Glutamatergic neuron (in vitro differentiated cells): ENCODE measurements around the gene TIMM17B. TPM values are rescaled to one million over a fixed set of nuclear protein-coding genes. Genes with fewer than 3 reads are reported as not detected.

Experiments used
- DNase-seq: peaks from one replicate; pipeline ENCODE4 v3.0.0; 2022
- H3K27ac Mint-ChIP-seq: one replicate; pipeline ENCODE4 v1.8.0; 2020; ENCODE audit warnings: mild to moderate bottlenecking, mixed read lengths, inconsistent platforms; ENCODE audit not compliant: unreplicated experiment
- H3K27me3 Mint-ChIP-seq: one replicate; pipeline ENCODE4 v1.8.0; 2020; ENCODE audit warnings: mild to moderate bottlenecking, moderate library complexity, mixed read lengths, inconsistent platforms; ENCODE audit not compliant: unreplicated experiment
- H3K36me3 Mint-ChIP-seq: one replicate; pipeline ENCODE4 v1.8.0; 2020; ENCODE audit warnings: mild to moderate bottlenecking, mixed read lengths, inconsistent platforms; ENCODE audit not compliant: unreplicated experiment
- H3K4me1 Mint-ChIP-seq: one replicate; pipeline ENCODE4 v1.8.0; 2020; ENCODE audit warnings: mild to moderate bottlenecking, low read depth, mixed read lengths, inconsistent platforms; ENCODE audit not compliant: unreplicated experiment
- H3K4me3 Mint-ChIP-seq: one replicate; pipeline ENCODE4 v1.8.0; 2020; ENCODE audit warnings: mild to moderate bottlenecking, mixed read lengths, inconsistent platforms; ENCODE audit not compliant: unreplicated experiment
- H3K9me3 Mint-ChIP-seq: one replicate; pipeline ENCODE4 v1.8.0; 2020; ENCODE audit warnings: mild to moderate bottlenecking, moderate library complexity, mixed read lengths, inconsistent platforms; ENCODE audit not compliant: unreplicated experiment
- total RNA-seq: library from RNA; stranded (reverse); fragmentation: NEBNext Ultra II Directional; extraction: Animal tissue kit (Norgen Biotek cat#: 25700); gene quantifications from one replicate; pipeline ENCODE4 v1.2.1, GENCODE V29; 2021; ENCODE audit not compliant: unreplicated experiment
- TF ChIP-seq, protein P1 (sequence below): fragments of 200-600 bp; sonication (generic); IDR thresholded peaks from one replicate; pipeline ENCODE4 v1.5.0; 2021; ENCODE audit not compliant: partially characterized antibody, unreplicated experiment

Gene TIMM17B
- total RNA-seq, 1 donor from 2014 or later, result 71.8 TPM

GRCh38 chrX:48924270-48924669 lies 26.7 kb upstream of the TIMM17B start:
- H3K27ac Mint-ChIP-seq, result no peak overlapping the region

GRCh38 chrX:48923771-48924170 lies 26.2 kb upstream of the TIMM17B start:
- peaks cover 26% of the 10 kb centered on the region for H3K4me1 Mint-ChIP-seq
- H3K27me3 Mint-ChIP-seq, result peaks cover 3% of the 10 kb centered on the region
- DNase-seq, result no peak
- no peak overlapping the region for H3K27ac Mint-ChIP-seq
- H3K36me3 Mint-ChIP-seq, result peaks cover 4% of the 10 kb centered on the region
- no peak overlapping the region for H3K4me3 Mint-ChIP-seq
- H3K9me3 Mint-ChIP-seq, result peaks cover 12% of the 10 kb centered on the region
- TF ChIP-seq, protein P1, sequence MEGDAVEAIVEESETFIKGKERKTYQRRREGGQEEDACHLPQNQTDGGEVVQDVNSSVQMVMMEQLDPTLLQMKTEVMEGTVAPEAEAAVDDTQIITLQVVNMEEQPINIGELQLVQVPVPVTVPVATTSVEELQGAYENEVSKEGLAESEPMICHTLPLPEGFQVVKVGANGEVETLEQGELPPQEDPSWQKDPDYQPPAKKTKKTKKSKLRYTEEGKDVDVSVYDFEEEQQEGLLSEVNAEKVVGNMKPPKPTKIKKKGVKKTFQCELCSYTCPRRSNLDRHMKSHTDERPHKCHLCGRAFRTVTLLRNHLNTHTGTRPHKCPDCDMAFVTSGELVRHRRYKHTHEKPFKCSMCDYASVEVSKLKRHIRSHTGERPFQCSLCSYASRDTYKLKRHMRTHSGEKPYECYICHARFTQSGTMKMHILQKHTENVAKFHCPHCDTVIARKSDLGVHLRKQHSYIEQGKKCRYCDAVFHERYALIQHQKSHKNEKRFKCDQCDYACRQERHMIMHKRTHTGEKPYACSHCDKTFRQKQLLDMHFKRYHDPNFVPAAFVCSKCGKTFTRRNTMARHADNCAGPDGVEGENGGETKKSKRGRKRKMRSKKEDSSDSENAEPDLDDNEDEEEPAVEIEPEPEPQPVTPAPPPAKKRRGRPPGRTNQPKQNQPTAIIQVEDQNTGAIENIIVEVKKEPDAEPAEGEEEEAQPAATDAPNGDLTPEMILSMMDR, result no peak

More at GRCh38 chrX:48924270-48924669, 26.7 kb upstream of the TIMM17B start:
- H3K4me1 Mint-ChIP-seq, result peaks cover 26% of the 10 kb centered on the region
- peaks cover 4% of the 10 kb centered on the region for H3K36me3 Mint-ChIP-seq
- no peak overlapping the region for H3K4me3 Mint-ChIP-seq
- peaks cover 2% of the 10 kb centered on the region for H3K27me3 Mint-ChIP-seq
- peaks cover 12% of the 10 kb centered on the region for H3K9me3 Mint-ChIP-seq
- TF ChIP-seq, protein P1, result no peak
- DNase-seq, result no peak

GRCh38 chrX:48920718-48921104 lies 23.1 kb upstream of the TIMM17B start:
- peak overlapping the region; percentile 71 for H3K4me3 Mint-ChIP-seq
- DNase-seq, result no peak
- peaks cover 6% of the 10 kb centered on the region for H3K9me3 Mint-ChIP-seq

DNA sequence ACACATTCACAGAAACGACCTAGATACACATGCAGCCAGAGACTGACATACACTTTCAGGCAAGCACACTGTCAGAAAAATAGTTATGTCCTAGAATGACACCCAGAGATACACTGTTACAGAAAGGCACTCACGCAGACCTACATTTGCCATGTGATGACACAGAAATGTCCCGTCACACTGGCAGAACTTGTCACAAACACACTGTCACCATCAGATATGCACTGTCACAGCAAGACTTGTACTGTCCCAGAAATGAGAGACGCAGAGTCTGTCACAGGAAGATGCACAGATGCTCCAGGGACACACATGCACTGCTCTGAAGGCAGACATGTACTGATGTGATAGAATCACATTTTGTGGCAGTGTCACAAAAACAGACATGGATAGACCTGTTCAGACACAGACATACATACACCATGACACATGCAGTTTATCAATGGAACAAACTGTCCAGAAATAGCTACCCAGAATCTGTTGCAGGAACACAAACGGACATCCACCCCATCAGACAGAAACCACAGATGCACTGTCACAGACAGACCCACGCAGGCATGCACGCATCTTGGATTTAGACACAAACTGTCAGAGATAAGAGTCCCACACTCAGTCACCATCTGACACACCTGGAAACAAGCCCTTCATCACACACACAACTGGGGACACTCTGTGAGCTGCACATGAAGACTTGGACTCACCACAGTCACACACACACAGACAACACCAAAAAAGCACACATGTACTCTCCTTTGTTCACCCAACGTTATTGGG lies 22.6 kb upstream of the TIMM17B start:
- peaks cover 4% of the 10 kb centered on the region for H3K36me3 Mint-ChIP-seq
- H3K27ac Mint-ChIP-seq, result peak overlapping the region; percentile 89
- peaks cover 15% of the 10 kb centered on the region for H3K4me1 Mint-ChIP-seq
- TF ChIP-seq, protein P1, result no peak
- H3K27me3 Mint-ChIP-seq, result peaks cover 5% of the 10 kb centered on the region
- peak overlapping the region; percentile 71 for H3K4me3 Mint-ChIP-seq
- DNase-seq, result no peak
- H3K9me3 Mint-ChIP-seq, result peaks cover 5% of the 10 kb centered on the region

More at GRCh38 chrX:48920718-48921104, 23.1 kb upstream of the TIMM17B start:
- Mint-ChIP-seq H3K36me3 (peaks cover 4% of the 10 kb centered on the region), H3K4me1 (peaks cover 18% of the 10 kb centered on the region), H3K27me3 (peaks cover 6% of the 10 kb centered on the region), H3K27ac (peak overlapping the region; percentile 89)
- TF ChIP-seq, protein P1, result no peak

- peaks cover 15% of the 10 kb centered on the region for H3K4me1 Mint-ChIP-seq
- peaks cover 5% of the 10 kb centered on the region for H3K9me3 Mint-ChIP-seq
- H3K4me3 Mint-ChIP-seq, result peak overlapping the region; percentile 71
- no peak for DNase-seq
- peak overlapping the region; percentile 89 for H3K27ac Mint-ChIP-seq
- H3K36me3 Mint-ChIP-seq, result peaks cover 2% of the 10 kb centered on the region
- peaks cover 5% of the 10 kb centered on the region for H3K27me3 Mint-ChIP-seq
- TF ChIP-seq, protein P1, result no peak
Observed at GRCh38 chrX:48919360-48919841, 21.8 kb upstream of the TIMM17B start.
